ENCODE measurements around the gene DFFB. TPM values are rescaled to one million over a fixed set of nuclear protein-coding genes. Genes with fewer than 3 reads are reported as not detected.

The DFFB gene
- total and polyA plus RNA-seq, 2 of the 13 experiments (the other 11 are each of a cell fraction or from before 2014, with no cell fraction given): 4.6 to 9.3 TPM

DNA sequence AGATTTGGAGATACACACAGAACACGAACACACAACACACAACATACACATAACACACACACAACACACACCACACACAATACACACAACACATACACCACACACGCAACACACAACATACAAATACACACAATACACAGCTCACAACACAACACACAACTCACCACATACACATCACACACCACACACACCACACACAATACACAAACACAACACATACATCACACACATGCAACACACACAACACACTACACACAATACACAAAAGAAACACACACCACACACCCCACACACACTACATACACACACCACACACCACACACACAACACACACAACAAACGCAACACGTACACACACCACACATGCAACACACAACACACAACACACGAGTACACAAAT lies 71.8 kb downstream of the DFFB start:
- DNase-seq (ENCODE audit: low spot score) (no peak), ATAC-seq (no peak), FAIRE-seq (no peak)
- Histone ChIP-seq H4K20me1 (ENCODE audit: insufficient read depth, low read length) (no peaks in the 10 kb centered on the region), H3K4me3 (replicated peaks in 1 of 3; ENCODE audit: insufficient read depth in 1 of 3, low read depth in 2 of 3, low read length in 3 of 3) (no peak overlapping the region), H3K27me3 (ENCODE audit: control insufficient read depth in 1 of 2, insufficient read depth in 2 of 2, low read length in 2 of 2) (peaks cover 10 to 42% of the 10 kb centered on the region in 2 experiments), H3K36me3 (replicated peaks in 1 of 2; ENCODE audit: control insufficient read depth in 1 of 2, insufficient read depth in 2 of 2, low read length in 2 of 2) (no peaks in the 10 kb centered on the region), H3K9me3 (ENCODE audit: low read length) (no peaks in the 10 kb centered on the region), H3K4me1 (ENCODE audit: insufficient read depth, low read length) (no peaks in the 10 kb centered on the region), H2AFZ (ENCODE audit: low read length) (no peak overlapping the region), H3K27ac (ENCODE audit: extremely low read length, insufficient read depth, low read length) (no peak overlapping the region), H3K4me2 (ENCODE audit: low read depth, low read length) (no peak overlapping the region), H3K79me2 (ENCODE audit: insufficient read depth, low read length) (no peaks in the 10 kb centered on the region), H3K9ac (ENCODE audit: insufficient read depth, low read depth, low read length) (no peak overlapping the region)
- intact Hi-C loops (cut with micrococcal nuclease; ENCODE audit: unreplicated experiment) (no loop called here), in situ Hi-C loops (cut with HindIII; ENCODE audit: extremely low pct_ligation_motif_present, low pct_unique_long_range_greater_than_20kb) (no loop called here)
- ChIA-PET CTCF (ENCODE audit: low intra/inter-chr PET ratio, low total read pairs) (no interaction called here), POLR2A (no interaction called here)
- TF ChIP-seq ZFP36L1 (CRISPR knock-in tag; IDR thresholded peaks at IDR 0.05) (no peak), ZNF646 (CRISPR knock-in tag; IDR thresholded peaks at IDR 0.05) (peak; percentile 98)
- BruUV-seq (replicated peaks): no TSS peak
- 44% methylated on average over 5 of the region's 5 CpGs for WGBS (ENCODE audit: low lambda C conversion rate)

All from HepG2 (cell line).